K562 (cell line): ENCODE results near the gene ZC3H8. TPM values are rescaled to one million over a fixed set of nuclear protein-coding genes. Genes with fewer than 3 reads are reported as not detected.

ENCODE experiments used
- ATAC-seq: fragments of 200-7000 bp; cut with Tn5 transposase; 3 replicates; pipeline ENCODE4 v1.9.1; 2020; ENCODE audit warnings: moderate library complexity
- BruUV-seq: library from RNA; stranded (reverse); fragments of 400-500 nt; replicated peaks from 2 replicates; lab custom pipeline; 2021; lab: Mats Ljungman, UMichigan
- CTCF ChIA-PET: fragments of 300-600 bp; formaldehyde crosslinking; extraction: SDS; loops from one replicate; lab custom pipeline; 2021; ENCODE audit warnings: low intra/inter-chr PET ratio; lab: Yijun Ruan, JAX
- POLR2A ChIA-PET: fragments of 300-600, 350-650 bp; sonication (Branson Sonifier 250); formaldehyde crosslinking; extraction: SDS; loops from one replicate; lab custom pipeline; 2021; ENCODE audit warnings: antibody characterized with exemption, inconsistent platforms; lab: Yijun Ruan, JAX
- DNase-seq, 4 experiments: peaks; one replicate each; pipeline versions ENCODE4 v3.0.0 to v3.0.0-alpha.2; 2011 to 2018; ENCODE audit warnings: low spot score in 3 of 4, mixed read lengths in 3 of 4; ENCODE audit errors: extremely low read depth in 1 of 4
- FAIRE-seq: peaks from 2 replicates; lab custom pipeline; 2011; peaks lifted over from hg19 to GRCh38; lab: Jason Lieb, UNC
- H2AFZ ChIP-seq: 2 replicates; pipeline ENCODE4 v1.6.0; 2011; ENCODE audit warnings: low read depth, low read length, control low read depth, inconsistent platforms
- H3K27ac ChIP-seq: fragments of 200-600 bp; 3 replicates; pipeline ENCODE4 v1.8.0; 2011; ENCODE audit warnings: low read depth, mild to moderate bottlenecking, control low read depth, inconsistent platforms, low read length, moderate library complexity, mixed read lengths; ENCODE audit errors: extremely low read depth
- H3K27me3 ChIP-seq, 2 experiments: fragments of 300-600 bp in 1 of 2; 2 replicates in 1 of 2; 3 replicates in 1 of 2; pipeline versions ENCODE4 v1.6.0 to v1.8.0; 2011; ENCODE audit warnings: inconsistent platforms in 2 of 2, low read length in 2 of 2, mild to moderate bottlenecking in 1 of 2, mixed read lengths in 1 of 2, moderate library complexity in 1 of 2; ENCODE audit not compliant: control insufficient read depth in 2 of 2, insufficient read depth in 2 of 2
- H3K36me3 ChIP-seq: fragments of 300-600 bp; 3 replicates; pipeline ENCODE4 v1.8.0; 2011; ENCODE audit warnings: mild to moderate bottlenecking, low read length, inconsistent platforms; ENCODE audit not compliant: control insufficient read depth, insufficient read depth
- H3K4me1 ChIP-seq, 2 experiments: fragments of 200-600 bp in 1 of 2; replicated peaks in 1 of 2; 2 replicates in 1 of 2; 3 replicates in 1 of 2; pipeline versions ENCODE4 v1.5.1 to v1.8.0; 2011; ENCODE audit warnings: inconsistent platforms in 2 of 2, low read length in 2 of 2, mild to moderate bottlenecking in 1 of 2, mixed read lengths in 1 of 2, moderate library complexity in 1 of 2; ENCODE audit not compliant: control insufficient read depth in 2 of 2, insufficient read depth in 2 of 2
- H3K4me2 ChIP-seq: 2 replicates; pipeline ENCODE4 v1.6.1; 2011; ENCODE audit warnings: low read length, control low read depth, inconsistent platforms, mixed read lengths; ENCODE audit not compliant: insufficient read depth
- H3K4me3 ChIP-seq: fragments of 200-600 bp; sonication (generic), shearing (Covaris generic); 2 replicates; pipeline ENCODE4 v1.5.1; 2016; ENCODE audit warnings: control low read depth, inconsistent platforms
- H3K79me2 ChIP-seq: fragments of 200-600 bp; 3 replicates; pipeline ENCODE4 v1.8.0; 2011; ENCODE audit warnings: low read length, inconsistent platforms; ENCODE audit not compliant: control insufficient read depth, insufficient read depth
- H3K9ac ChIP-seq, 2 experiments: 2 replicates each; pipeline versions ENCODE4 v1.6.0 to v1.6.1; 2011; ENCODE audit warnings: low read depth in 2 of 2, low read length in 2 of 2, control low read depth in 1 of 2, inconsistent platforms in 1 of 2, mild to moderate bottlenecking in 1 of 2, mixed read lengths in 1 of 2; ENCODE audit not compliant: insufficient read depth in 1 of 2
- H3K9me1 ChIP-seq: one replicate; pipeline ENCODE4 v1.6.0; 2011; ENCODE audit warnings: inconsistent platforms, mild to moderate bottlenecking, low read length, moderate library complexity; ENCODE audit not compliant: control insufficient read depth, insufficient read depth
- H3K9me3 ChIP-seq: replicated peaks from 2 replicates; pipeline ENCODE4 v1.5.1; 2011; ENCODE audit warnings: low read depth, low read length, inconsistent platforms; ENCODE audit not compliant: control insufficient read depth, insufficient read depth
- H4K20me1 ChIP-seq: replicated peaks from 2 replicates; pipeline ENCODE4 v1.6.1; 2011; ENCODE audit warnings: low read length, inconsistent platforms, mixed read lengths; ENCODE audit not compliant: control insufficient read depth, insufficient read depth
- GATA2 ChIP-seq: sonication (generic); formaldehyde crosslinking; IDR thresholded peaks from 2 replicates; pipeline ENCODE4 v1.4.0; 2020; ENCODE audit warnings: mild to moderate bottlenecking, missing genetic modification reagents
- NBN ChIP-seq: fragments of 450-650 bp; IDR thresholded peaks from 2 replicates; pipeline ENCODE4 v1.6.1; 2016; ENCODE audit warnings: low read depth, mild to moderate bottlenecking
- NFIC ChIP-seq: fragments of 450-650 bp; IDR thresholded peaks from 2 replicates; pipeline ENCODE4 v1.6.1; 2017; ENCODE audit warnings: mild to moderate bottlenecking, inconsistent platforms
- RCOR1 ChIP-seq, 2 experiments: IDR thresholded peaks; 2 replicates each; pipeline ENCODE4 v1.6.1; 2012; ENCODE audit warnings: low read depth in 2 of 2, low read length in 2 of 2, borderline replicate concordance in 1 of 2, improper control_type of control experiment in 1 of 2
- WGBS: fragments of 100-300 bp; shearing (Covaris generic); methylation state at CpG from one replicate; pipeline ENCODE4 v1.1.6; 2016; ENCODE audit warnings: low coverage, mixed read lengths; ENCODE audit not compliant: insufficient coverage; ENCODE audit errors: missing lambda C conversion rate; 5-methylcytosine and 5-hydroxymethylcytosine counted together
- in situ Hi-C: fragments of 300-500 bp; cut with MboI; formaldehyde crosslinking; loops from 4 replicates; pipeline ENCODE4 v1.15.0; 2018; ENCODE audit warnings: inconsistent platforms, mixed read lengths
- intact Hi-C: fragments of 100-400 bp; cut with micrococcal nuclease; formaldehyde crosslinking; loops from 2 replicates; pipeline ENCODE4 v1.14.2; 2022
- polyA plus RNA-seq, 8 experiments: library from polyadenylated mRNA; depleted of rRNA in 4 of 8; stranded (reverse) in 5 of 8; unstranded in 3 of 8; fragments of >200 nt; fragmentation: Nextera tagmentation in 2 of 8; fragmentation: Illumina TruSeq in 1 of 8; extraction: Ambion mirVana in 2 of 8; extraction: Trizol in 1 of 8; gene quantifications; 2 replicates each; pipeline versions ENCODE4 v1.2.1 to v1.2.3, GENCODE V29; 2011 to 2014; ENCODE audit warnings: inconsistent platforms in 1 of 8, missing spikeins in 1 of 8
- total RNA-seq, 7 experiments: library from RNA; depleted of rRNA in 6 of 7; stranded (reverse); fragments of >200 nt in 6 of 7; fragmentation: Illumina TruSeq in 2 of 7; extraction: Trizol in 2 of 7; gene quantifications; 2 replicates each; pipeline versions ENCODE4 v1.2.1 to v1.2.3, GENCODE V29; 2011 to 2021; ENCODE audit warnings: low replicate concordance in 1 of 7
- TF ChIP-seq, protein P1 (sequence below): fragments of 250-450 bp; sonication (Bioruptor Pico); IDR thresholded peaks from 2 replicates; pipeline ENCODE4 v1.8.0; 2021; ENCODE audit warnings: mild to moderate bottlenecking, moderate library complexity
- TF ChIP-seq, protein P2 (sequence below): IDR thresholded peaks from 2 replicates; pipeline ENCODE4 v1.6.1; 2016; ENCODE audit warnings: missing genetic modification characterization, missing compliant biosample characterization

ZC3H8 gene
- total and polyA plus RNA-seq, 9 of the 15 experiments (the other 6 are each of a cell fraction or from before 2014, with no cell fraction given) = 11.6 to 41.5 (median 27.5) TPM

DNA sequence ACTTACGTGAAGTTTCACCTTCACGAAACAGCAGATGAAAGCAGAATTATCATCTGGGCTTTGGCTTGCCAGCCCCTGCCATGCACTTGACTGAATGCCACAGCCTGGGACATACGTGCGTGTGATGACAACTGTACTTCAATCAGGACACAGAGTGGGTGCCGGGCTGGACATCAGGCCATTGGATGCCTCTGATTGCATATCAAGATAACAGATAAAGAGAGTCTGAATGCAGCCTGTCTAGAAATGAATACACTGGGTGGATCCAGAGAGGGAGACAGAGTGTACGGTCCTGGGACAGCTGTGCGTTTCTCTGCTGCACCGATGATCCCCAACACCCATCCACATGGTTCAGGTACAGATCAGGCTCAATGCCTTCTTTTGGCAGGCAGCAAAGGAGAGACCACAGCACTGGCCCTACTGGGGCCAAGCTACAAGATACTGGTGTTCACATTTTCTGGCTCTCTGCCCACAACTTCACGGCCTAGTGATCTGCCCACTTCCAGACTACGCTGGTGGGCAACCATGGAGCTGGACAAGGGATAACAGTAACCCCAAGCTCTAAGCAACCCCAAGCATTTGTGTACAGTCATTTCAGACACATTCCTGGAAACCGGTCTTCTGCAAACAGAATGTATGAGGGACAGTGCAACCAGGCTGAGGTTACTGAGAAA lies 81.1 kb downstream of the ZC3H8 start:
- POLR2A ChIA-PET = interaction anchor here (0.5 to 1.2 kb wide), 5 partner anchors 11 to 888 kb away, joined by 3 to 5 read pairs (median 3); no protein-coding TSS in a partner anchor
- Histone ChIP-seq H3K4me2 (no peak overlapping the region), H3K9me3 (no peaks in the 10 kb centered on the region), H3K4me3 (no peak overlapping the region), H3K4me1 (peaks cover 0 to 8% of the 10 kb centered on the region in 2 experiments; a peak in 4 of 5 replicates), H3K9me1 (no peaks in the 10 kb centered on the region), H3K79me2 (no peaks in the 10 kb centered on the region), H3K36me3 (no peaks in the 10 kb centered on the region), H3K9ac (no peak overlapping the region), H3K27me3 (peaks cover 11 to 22% of the 10 kb centered on the region in 2 experiments), H2AFZ (peak overlapping the region; percentile 35), H3K27ac (no peak overlapping the region)
- no TSS peak for BruUV-seq
- 25% methylated on average over 11 of the region's 11 CpGs for WGBS
- intact Hi-C loops = no loop called here
- FAIRE-seq = peak; percentile 69
- no peak for DNase-seq
- CTCF ChIA-PET = no interaction called here
- in situ Hi-C loops = no loop called here
- ATAC-seq = peak; percentile 63
- TF ChIP-seq NBN (no peak), NFIC (peak; percentile 55), RCOR1 (IDR thresholded peaks at IDR 0.05; ENCODE audit: borderline replicate concordance in 1 of 2, low read depth in 2 of 2, low read length in 2 of 2) (peak in 1 of 2 experiments; percentile 35; a peak in 2 of 4 replicates), GATA2 (CRISPR knock-in tag) (peak; percentile 26; the same call in 1 of the 2 replicates)
- TF ChIP-seq, all 486 proteins: peak for 3
- H4K20me1 ChIP-seq = no peaks in the 10 kb centered on the region; the same call in 1 of the 2 replicates

DNA sequence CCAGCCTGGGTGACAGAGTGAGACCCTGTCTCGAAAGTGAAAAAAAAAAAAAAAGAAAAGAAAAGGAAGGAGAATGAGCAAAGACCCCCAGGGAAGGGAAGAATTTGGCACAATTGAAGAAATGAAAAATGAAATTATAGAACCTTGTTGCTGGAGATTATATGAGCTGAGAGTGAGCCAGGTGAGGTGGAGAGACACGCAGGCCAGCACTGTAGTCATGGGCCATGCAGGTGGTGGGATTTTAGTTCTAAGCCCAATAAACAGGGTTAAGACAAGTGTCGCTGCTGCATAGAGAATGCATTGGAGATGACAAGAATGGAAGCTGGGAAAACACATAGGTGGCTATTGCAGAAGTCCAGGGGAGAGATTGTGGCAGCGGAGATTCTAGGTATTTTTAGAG lies 84.3 kb downstream of the ZC3H8 start:
- DNase-seq (no peak), ATAC-seq (no peak), FAIRE-seq (no peak)
- no TSS peak for BruUV-seq
- Histone ChIP-seq H3K4me2 (no peak overlapping the region), H3K9me1 (no peaks in the 10 kb centered on the region), H3K79me2 (no peaks in the 10 kb centered on the region), H4K20me1 (no peaks in the 10 kb centered on the region; the same call in 1 of the 2 replicates), H3K27me3 (peaks cover 32 to 50% of the 10 kb centered on the region in 2 experiments; a peak in 4 of 5 replicates), H3K27ac (no peak overlapping the region), H2AFZ (no peak overlapping the region), H3K9ac (no peak overlapping the region), H3K4me1 (peaks cover 3% of the 10 kb centered on the region in 2 experiments; a peak in 2 of 5 replicates), H3K9me3 (no peaks in the 10 kb centered on the region), H3K4me3 (no peak overlapping the region), H3K36me3 (no peaks in the 10 kb centered on the region)
- ChIA-PET POLR2A (no interaction called here), CTCF (no interaction called here)
- TF ChIP-seq, protein P1, sequence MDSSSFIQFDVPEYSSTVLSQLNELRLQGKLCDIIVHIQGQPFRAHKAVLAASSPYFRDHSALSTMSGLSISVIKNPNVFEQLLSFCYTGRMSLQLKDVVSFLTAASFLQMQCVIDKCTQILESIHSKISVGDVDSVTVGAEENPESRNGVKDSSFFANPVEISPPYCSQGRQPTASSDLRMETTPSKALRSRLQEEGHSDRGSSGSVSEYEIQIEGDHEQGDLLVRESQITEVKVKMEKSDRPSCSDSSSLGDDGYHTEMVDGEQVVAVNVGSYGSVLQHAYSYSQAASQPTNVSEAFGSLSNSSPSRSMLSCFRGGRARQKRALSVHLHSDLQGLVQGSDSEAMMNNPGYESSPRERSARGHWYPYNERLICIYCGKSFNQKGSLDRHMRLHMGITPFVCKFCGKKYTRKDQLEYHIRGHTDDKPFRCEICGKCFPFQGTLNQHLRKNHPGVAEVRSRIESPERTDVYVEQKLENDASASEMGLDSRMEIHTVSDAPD = no peak
- TF ChIP-seq, protein P2, sequence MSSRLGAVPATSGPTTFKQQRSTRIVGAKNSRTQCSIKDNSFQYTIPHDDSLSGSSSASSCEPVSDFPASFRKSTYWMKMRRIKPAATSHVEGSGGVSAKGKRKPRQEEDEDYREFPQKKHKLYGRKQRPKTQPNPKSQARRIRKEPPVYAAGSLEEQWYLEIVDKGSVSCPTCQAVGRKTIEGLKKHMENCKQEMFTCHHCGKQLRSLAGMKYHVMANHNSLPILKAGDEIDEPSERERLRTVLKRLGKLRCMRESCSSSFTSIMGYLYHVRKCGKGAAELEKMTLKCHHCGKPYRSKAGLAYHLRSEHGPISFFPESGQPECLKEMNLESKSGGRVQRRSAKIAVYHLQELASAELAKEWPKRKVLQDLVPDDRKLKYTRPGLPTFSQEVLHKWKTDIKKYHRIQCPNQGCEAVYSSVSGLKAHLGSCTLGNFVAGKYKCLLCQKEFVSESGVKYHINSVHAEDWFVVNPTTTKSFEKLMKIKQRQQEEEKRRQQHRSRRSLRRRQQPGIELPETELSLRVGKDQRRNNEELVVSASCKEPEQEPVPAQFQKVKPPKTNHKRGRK (tag) = peak; percentile 52; the same call in 1 of the 2 replicates
- intact Hi-C loops (no loop called here), in situ Hi-C loops (no loop called here)
- 18% methylated on average over 3 of the region's 4 CpGs for WGBS
